Heart left ventricle (tissue), 13 donors: Measurements from ENCODE around the gene CKMT2.

Source experiments
- CTCF ChIP-seq, 12 donors: fragments of 200-600 bp; sonication (generic) in 4 of 12; IDR thresholded peaks; one replicate each; pipeline versions ENCODE4 v1.5.0 to v1.8.0; 2018 to 2022; ENCODE audit warnings: antibody characterized with exemption in 12 of 12, mild to moderate bottlenecking in 5 of 12
- POLR2A ChIP-seq, 2 donors: fragments of 450-650 bp; IDR thresholded peaks; one replicate each; pipeline ENCODE4 v1.6.1; 2017; ENCODE audit warnings: antibody characterized with exemption in 2 of 2, mild to moderate bottlenecking in 2 of 2, moderate library complexity in 2 of 2
- donor health status: ischemic (EF 13 %, LVEDD 7.1; RV severe dilation, severe dysfunction).
- donor health status: DM: no; HTN: yes; CAD: no.
- donor health status: DM: no; HTN: no; CAD: no.
- donor health status: ischemic (EF 25% LVEDD 6.9; RV normal size, moderate dysfunction).
- donor health status: ischemic (EF 25% LVEDD 5.7; RV mildly dilated, moderate dysfunction).
- donor health status: ischemic (EF 35%, LVEDD 5.7; RV mildly dilated, moderate dysfunction).
- donor health status: nonischemic (EF 11% LVEDD 7.7; RV severe dilation, severe dysfunction).
- donor health status: DM: yes; HTN: yes; CAD: no.
- donor health status: PGD.
- donor health status: ischemic (EF 29% LVEDD 5.4; RV normal size, mild dysfunction).
- donor health status: nonischemic (EF 23%, LVEDD 6.1; RV moderate dilation, normal function).

- no peak for TF ChIP-seq CTCF (IDR thresholded peaks at IDR 0.05)
- no peak for TF ChIP-seq POLR2A (IDR thresholded peaks at IDR 0.05)
Measured at GRCh38 chr5:81297531-81297930, 64.4 kb downstream of the CKMT2 start.
